GM21786 (cell line): ENCODE results near the gene MYH6.

Source experiments
- ATAC-seq: cut with Tn5 transposase; IDR thresholded peaks from one replicate; pipeline ENCODE4 v1.9.1; 2021; ENCODE audit not compliant: unreplicated experiment

MYH6 gene

DNA sequence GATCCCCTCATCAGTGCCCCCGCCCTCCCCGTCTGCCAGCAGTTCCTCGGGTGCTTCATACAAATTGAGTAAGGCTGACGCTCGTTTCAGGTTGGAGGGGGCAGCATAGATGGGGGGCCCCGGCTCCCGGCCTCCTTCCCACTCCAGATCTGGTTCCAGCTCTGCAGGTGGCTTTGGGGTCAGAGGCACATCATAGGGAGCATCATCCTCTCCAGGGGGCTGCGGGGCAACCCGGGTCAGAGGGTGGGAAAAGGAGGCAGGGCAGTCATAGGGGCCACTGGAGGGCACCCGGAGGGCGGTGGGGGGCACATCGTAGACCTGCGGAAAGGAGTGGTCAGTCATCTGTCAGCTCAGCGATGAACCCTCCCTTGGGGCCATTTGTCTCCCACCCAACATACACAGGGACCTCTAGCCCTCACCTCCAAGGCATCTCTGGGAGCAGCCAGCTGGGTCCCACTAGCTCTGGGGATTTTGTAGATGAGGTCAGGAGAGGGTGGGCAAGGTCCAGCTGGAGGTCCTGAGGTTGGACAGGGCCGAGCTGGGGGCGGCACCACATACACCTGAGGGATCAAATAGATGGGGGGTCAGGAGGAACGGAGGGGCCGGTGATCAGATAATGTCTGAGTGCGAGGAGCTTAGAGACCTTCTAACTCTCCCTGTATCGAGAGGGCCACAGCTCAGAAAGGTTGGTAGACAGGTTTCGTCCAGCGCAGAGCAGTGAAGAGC, 48.2 kb downstream of the MYH6 start:
- ATAC-seq: no peak

DNA sequence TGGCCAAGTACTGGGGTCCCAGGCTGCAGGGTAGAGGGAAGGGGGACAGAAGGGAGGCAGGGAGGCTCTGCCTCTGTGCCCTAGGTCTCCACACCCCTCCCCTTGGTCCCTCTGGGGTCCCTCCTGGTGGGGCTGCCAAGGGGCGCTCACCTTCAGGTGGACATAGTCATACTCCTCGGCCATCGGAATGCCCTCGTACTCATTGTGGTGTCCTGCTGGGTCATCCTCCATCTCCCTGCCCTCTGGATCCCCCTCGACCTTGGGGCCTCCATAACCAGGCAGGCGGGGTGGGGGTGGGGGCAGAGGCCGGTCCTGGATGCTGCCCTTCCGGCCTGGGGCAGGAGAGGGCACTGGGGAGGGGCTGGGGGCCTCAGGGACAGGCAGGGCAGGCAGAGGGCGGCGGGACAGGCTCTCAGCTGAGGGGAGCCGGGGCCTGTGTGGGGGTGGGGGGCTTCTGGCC, 48.9 kb downstream of the MYH6 start:
- ATAC-seq: no peak

DNA sequence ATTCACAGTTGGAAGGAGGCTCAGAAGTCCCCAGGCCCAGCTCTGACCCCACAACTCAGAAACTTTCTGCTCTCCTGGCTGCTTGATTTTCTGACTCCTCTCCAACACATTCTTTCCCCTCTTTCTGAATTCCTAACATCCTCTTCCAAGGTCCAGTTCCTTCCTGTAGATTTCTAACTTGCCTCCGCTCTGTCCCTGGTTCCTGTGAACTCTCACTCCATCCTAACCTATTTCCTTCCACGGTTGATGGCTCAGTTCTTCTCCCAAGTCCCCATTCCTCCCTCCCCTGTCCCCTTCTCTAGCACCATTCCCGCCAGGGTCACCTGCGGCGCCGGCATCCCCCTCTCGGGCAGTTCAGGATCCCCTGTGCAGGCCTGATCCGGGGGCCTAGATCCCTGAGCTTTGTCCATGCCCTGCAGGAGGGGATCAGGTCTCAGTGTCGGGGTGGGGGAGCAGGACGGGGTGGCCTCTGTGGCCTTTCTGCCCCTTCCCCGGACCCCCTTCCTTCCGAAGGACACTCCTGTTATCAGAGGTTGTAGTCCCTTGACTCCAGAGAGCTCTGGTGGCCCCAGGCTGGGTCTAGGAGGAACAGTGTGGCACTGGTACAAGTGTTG, 49.4 kb downstream of the MYH6 start:
- no peak for ATAC-seq

DNA sequence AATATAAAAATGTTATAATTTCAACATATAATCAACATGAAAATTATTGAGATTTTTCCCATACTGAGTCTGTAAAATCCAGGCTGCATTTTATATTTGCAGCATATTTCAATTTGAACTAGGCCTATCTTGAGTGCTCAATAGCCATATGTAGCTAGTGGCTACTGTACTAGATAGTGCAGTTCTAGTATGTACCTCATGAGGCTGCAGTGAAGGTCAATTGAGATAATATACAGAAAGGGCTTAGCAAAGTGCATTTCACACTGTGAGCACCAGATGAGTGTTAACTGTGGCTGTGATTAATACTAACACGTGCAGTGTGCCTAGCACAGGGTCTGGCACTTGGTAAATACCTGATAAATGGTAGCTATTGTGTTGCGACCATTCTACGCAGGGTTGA, 50.0 kb downstream of the MYH6 start:
- ATAC-seq: no peak

DNA sequence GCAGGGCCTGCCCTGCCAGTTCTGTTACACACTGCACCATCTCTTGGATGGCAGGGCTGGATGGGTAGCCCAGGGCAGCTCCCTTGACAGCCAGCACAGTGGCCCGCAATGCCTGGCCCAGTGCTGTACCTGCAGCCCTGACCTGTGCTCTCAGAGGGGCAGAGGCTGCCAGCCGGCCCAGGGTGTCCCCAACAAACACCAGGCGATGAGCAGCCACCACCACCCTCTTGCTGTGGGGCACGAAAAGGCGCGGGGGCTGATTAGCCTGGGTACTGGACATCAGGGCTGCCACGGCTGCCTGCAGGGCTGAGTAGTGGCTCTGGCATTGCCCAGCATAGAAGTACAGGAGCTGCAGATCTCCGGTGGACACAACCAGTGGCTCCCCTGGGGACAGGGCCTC, 50.8 kb downstream of the MYH6 start:
- ATAC-seq: no peak

DNA sequence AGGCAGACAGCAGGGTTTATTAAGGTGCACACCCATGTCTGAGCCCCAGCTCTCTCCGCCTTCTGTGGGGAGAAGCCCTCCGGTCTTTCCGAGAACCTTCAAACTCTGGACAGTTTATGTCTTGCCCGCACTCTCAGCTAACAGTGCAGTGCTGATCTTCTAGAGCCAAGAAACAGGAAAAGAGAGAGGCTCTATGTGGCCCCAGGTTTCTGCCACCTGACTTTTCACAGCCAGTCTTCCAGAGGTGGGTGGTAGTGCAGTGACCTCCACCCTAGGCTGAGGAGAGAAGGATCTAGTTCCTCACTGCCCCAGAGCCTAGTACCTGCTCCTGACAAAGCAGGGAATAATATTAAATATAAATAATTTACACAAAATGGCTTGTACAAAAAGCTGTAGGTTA, 51.4 kb downstream of the MYH6 start:
- no peak for ATAC-seq

DNA sequence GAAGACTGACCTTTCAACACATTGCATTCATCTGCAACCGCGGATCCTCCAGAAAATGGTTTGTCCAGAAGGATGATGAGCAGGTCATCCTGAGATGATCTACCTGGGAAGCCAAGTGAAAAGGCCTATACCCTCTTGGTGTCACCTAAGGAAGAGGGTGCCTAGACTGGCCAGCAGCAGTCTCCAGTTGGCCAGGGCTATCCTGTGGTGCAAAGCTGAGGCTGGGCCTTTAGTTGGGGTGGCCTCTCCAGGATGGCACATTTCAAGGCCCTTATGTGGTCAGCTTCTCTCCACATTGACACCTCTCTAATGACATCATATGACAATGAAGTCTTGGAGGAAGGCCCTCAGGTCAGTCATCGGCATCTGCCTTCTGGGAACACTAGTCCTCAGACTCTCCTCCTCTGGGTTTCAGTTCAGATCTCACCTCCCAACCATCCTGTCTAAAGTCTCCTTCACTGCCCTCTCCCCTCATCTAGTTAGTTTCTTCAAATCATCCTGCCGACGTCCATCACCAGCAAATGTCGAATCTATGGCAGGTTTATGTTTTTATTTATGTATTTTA, 52.1 kb downstream of the MYH6 start:
- no peak for ATAC-seq

DNA sequence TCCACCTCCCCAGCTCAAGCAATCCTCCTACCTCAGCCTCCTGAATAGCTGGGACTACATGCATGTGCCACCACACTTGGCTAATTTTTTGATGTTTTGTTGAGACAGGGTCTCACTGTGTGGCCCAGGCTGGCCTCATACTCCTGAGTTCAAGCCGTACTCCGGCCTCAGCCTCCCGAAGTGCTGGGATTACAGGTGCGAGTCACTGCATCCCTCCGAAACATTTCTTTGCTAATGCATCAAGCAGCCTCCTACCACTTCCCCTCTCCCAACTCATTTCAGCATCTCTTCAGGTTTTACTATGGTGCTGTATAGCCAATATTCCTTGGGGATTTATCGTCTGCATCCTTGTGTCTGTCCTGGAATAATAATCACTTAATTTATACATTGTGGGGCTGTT, 53.1 kb downstream of the MYH6 start:
- ATAC-seq: no peak

DNA sequence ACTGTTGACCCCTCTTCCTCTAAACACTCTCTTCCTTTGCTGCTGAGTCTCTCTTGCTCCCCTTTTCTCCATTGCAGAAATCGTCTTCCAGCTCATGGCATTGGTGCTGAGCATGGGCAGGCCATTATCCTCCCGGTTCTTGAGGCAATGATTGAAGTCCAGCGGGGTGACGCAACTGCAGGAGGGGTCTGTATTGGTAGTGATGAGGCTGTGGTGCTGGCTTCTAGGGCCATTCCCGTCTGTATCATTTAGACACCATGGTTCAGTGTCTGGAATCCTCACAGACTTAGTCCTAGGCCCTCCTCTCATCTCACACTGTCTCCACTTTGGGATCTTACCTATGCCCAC, 54.7 kb downstream of the MYH6 start:
- no peak for ATAC-seq

DNA sequence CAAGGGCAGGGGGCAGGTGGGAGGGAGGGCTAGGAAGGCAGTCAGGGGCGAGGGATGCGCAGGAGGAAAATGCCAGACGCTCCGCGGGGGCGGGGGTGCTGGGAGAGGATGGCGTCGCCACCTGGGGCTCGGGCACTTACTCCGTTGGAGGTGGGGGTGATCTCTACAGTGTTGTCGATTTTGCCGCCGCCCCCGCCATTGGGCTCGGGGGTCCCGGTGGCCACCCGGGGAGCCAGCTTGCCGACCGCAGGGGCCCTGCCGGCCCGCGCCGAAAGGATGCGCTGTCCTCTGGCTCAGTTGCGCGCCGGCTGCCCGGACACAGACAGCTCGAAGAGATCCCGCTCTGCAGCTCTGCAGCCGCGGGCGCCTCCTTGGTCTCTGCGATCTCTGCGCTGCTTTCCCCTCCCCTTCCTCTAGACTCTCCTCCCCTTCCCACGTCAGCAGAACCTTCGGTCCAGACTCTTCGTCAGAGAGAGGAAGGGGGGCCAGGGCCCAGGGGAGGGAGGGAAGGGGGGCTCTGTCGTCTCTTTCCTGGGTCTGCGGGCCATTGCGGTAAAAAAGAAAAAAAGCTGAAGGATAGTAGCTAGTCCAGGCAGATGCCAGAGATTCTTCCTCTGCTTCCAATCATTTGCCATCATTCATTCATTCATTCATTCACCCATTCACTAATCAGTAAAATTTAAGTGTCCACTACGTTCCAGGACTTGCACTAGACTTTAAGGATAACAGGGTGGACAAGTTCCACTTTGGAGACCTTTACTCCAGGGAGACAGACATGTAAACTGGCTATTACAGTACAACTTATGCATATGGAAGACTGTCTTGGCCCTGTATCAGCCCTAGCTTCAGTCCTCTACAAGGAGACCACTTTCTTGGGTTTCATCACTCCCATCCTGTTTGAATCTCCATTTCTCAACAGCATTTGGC, 55.3 kb downstream of the MYH6 start, which contains the start of gene SLC22A17:
Gene SLC22A17 (minus strand): TSS at position 382 of the 927 bp plus-strand sequence.
- ATAC-seq: no peak

DNA sequence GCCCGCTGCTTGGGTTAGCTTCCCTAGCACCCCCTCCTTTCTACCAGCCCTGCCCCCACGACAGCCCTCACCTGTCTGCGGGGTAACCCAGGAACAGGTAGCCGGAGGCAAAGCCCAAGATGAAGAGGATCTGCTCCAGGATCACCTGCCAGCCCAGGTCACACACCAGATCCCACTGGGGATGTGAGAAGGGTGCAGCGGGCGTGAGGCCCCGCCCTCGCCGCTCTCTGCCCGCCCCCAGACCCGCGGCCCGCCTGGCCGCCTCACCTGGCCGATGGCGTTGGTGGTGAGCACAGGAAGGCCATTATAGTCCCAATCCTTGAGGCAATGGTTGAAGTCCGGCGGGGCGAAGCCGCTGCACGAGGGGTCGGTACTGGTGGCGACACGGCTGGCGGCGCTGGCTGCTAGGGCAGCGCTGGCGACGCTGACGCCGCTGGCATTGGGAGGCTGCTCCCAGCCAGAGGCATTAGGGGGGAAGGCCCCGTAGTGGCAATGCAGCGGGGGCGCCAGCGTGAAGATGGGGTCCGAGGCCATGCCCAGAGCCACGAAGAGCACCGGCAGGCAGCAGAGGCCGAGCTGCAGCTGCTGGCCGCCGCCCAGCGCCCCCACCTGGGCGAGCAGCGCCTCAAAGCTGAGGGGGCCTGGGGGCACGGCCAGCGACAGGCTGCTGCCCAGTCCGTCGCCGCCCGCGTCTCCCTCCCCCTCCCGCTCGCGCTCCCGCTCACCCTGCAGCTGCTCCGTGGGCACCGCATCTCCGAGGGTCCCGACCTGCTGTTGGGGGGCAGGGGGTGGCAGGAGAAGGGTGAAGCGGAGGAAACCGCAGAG, 56.2 kb downstream of the MYH6 start:
- no peak for ATAC-seq

DNA sequence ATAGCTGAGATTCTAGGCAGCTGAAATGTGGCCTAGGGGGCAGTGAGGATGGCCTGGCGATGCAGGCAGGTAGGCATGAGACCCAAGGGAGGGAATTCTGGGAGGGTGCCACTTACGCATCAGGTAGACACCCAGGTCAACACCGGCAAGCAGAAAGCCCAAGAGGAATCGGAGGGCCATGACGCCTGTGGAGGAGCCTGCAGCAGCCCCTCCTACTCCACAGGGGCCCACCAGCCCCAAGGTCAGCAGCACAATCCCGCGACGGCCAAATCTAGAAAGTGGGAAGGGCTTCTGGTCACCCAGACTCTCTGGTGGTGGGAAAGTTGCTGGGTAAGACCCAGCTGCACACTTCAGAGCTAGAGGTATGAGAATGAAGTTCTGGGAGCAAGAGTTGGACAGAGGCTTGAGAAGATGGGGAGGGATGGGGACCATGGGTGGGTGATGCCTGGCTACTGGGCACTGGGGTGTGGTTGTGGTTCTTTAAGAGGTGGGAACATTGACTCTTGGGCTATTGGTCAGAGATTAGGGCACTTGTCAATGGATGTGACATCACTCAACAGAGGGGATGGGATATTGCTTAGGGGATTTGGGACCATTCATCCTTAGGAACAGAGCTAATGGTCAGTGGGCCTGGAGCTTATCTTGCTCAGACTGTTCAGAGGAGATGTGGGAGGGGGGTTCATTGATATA, 58.8 kb downstream of the MYH6 start:
- ATAC-seq: no peak

DNA sequence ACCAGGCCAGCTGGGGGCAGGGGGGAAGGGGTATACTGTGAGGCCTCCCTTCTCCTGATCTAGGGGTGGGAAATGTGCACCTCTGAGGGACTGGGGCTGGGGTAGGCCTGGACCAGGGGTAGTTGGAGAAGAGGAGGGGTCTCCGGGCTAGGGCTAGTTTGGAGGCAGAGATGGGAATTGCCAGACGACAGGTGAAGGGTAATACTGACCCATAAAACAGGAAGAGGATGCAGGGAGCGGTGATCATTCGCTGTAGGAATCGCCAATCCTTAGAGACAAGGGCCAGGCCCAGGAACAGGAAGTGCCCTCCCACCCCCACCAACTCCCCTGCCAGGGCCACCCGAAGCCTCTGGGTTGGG, 59.8 kb downstream of the MYH6 start:
- no peak for ATAC-seq

DNA sequence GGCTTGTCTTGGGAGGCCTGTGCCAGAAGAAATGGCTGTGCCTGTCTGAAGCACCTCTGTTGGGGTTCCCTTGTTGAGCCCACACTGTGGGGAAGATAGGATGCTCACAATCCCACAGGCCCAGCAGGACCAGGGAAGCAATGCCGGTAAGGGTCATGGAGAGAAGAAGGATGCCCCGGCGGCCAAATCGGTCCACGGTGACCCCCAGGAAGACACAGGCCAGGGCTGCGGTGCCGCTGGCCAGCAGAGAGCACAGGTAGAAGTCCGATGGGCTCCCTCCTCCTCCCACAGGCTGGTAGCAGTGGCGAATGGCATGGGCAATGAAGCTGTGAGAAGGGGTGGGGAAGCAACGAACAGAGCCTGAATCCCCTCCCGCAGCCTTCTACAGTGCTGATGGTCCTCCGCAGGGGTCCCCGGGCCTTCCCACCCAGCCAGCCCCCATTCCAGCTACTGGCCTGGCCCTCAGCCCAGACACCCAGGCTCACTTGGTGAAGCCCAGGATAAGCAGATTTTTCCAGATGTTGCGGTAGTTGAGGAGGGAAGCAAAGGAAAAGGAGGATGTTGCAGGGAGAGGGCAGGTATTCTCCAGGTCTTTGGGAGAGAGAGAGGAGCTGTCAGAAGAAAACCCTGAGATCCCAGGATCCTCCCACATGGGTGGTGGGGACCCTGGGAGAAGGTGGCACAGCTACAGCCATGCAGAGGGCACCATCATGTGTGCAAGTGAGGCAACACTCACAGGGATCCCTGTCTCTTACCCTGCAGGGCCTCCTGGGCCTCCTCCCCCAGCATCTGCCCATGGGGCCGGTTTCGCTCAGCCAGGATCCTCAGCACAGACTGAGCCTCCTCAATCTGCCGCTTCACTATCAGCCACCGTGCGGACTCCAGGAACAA, 60.4 kb downstream of the MYH6 start:
- no peak for ATAC-seq

DNA sequence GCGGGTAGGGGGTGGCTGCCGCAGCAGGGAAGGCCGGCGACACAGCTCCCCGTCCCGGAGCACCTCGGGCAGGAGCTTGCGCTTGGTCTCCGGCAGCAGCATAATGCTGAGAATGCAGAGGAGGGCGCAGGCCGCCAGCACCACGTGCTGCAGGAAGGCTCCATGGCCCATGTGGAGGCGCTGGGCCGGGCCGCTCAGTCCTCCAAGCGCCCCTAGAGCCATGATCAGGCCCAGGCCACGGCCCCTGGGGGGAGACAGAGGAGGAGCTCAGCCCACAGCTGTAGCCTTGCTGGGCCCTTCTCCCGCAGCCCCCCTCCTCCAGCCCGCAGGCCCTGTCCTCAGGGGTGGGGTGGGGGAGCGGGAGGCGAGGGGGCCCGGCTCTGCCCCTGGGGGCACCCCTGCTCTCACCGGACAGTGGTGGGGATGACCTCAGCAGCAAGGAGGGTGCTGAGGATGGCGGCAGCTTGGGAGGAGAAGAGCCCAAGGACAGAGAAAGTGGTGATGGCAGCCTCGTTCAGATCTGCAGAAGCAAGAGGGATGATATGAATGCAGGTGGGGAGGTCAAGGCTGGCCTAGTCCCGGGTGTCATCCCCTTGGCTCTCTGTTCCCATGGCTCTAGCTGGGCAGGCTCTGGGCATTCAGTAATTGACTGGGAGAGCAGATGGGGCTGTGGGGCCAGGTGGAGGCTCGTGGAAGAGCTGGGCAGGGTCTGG, 61.2 kb downstream of the MYH6 start:
- no peak for ATAC-seq

DNA sequence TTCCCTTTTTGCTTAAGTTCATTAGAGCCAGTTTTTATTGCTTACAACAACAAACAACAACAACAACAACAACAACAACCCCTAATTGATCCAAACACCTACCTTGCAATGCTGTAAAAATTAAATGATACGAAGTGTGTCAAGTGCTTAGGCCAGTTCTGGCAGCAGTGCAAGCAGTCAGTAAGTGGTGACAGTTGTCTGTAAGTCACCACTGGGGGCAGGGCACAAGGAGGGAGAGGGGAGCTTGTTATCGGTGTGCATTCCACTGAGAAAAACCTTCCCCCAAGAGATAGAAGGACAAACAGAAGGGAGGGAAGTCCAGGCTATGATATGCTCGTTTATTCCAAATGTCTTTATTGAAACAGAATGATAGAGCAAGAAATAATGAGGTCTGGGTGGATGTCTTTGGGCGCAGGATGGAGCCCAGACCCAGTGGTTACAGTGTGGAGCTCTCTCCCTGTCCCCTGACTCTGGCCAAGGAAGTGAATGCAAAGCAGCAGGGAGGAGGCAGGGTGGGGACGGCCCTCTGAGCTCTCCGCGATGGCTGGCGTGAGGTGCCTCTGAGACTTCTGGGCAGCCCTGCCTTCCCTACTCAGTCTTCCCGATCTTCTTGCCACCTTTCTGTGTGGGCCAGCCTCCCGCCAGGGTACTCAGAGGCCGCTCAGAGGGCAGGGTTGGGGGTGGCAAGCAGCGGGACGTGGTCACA, 61.9 kb downstream of the MYH6 start:
- ATAC-seq: no peak

DNA sequence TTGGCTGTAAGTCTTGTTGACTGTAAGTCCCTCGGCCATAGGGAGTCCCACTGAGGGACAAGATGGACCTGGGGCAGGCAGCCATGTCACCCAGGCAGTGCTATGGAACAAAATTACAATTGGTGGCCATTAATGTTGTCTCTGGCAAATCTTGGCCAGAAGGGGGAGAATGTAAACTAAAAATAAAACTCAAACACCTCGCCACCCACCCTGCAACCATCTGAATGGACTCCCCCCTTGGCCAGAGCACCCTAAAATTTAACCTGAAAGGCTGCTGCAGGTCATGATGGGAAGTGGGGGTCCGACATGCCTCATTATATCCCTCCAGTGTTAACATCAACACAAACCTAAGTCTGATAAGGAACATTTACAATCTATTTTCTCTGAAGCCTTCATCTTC, 63.6 kb downstream of the MYH6 start:
- ATAC-seq: no peak
